ENCODE results near the gene TARS3.

The TARS3 gene

GRCh38 chr15:101620671-101621070 lies 103.6 kb downstream of the TARS3 start:
- DNase-seq, result peak; percentile 15

DNA sequence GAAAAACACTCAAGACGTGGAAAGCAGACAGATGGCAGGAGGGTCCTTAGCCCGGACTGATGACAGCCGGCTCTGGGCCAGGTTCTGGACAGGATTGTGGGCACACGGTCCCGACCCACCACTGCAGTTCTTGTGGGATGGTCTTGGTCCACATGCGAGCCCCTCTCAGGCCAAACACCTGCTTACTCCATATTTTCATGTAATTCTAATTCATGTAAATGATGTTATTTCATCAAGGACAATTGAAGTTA lies 104.7 kb downstream of the TARS3 start:
- DNase-seq, result no peak

GRCh38 chr15:101618851-101619614 lies 105.2 kb downstream of the TARS3 start:
- DNase-seq, result no peak

DNA sequence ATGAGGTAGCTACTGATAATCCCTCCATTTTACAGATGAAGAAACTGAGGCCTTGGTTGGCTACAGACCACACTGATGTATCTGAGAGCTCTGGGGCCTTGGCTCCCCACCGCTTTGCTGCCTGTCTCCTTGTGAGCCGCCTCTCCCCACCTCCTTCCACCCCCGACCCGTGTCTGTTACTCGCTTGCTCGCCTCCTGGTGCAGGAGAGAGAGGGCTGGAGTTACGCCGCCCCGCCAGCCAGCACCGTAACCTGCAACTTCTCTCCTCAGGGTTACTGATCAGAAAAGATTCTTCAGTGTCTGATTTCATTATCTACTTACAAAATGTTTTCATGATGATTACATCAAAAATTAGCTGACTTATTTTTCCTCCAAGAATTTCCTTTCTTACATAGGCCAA lies 106.2 kb downstream of the TARS3 start:
- no peak for DNase-seq

DNA sequence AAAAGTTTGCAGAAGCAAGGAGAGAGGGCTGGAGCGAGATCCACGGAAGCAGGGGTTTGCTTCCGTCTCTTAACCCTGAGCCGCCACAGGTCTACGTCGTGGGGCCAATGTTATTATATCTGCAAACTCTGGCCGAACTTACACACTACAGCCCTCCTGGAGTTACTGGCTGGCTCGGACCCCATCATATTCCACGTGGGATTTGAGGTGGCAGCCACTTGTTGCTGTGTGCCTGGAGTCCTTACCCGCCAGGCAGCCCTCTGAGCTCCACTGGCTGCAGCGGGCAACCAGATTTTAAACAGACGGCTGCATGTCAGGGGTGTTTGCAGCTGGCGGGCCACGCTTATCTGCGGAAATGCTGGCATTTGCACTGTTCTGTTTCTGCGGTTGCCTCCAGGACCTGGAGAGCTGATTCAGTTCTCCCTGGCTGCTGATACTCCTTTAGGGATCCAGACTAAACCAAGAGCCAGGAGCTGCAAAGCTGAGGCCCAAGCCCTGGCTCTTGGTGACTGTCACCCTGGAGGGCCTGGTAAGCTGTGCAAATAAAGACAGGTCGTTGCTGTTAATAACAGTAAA lies 106.8 kb downstream of the TARS3 start:
- no peak for DNase-seq

GRCh38 chr15:101615986-101616848 lies 108.1 kb downstream of the TARS3 start:
- peak; percentile 89 for DNase-seq

DNA sequence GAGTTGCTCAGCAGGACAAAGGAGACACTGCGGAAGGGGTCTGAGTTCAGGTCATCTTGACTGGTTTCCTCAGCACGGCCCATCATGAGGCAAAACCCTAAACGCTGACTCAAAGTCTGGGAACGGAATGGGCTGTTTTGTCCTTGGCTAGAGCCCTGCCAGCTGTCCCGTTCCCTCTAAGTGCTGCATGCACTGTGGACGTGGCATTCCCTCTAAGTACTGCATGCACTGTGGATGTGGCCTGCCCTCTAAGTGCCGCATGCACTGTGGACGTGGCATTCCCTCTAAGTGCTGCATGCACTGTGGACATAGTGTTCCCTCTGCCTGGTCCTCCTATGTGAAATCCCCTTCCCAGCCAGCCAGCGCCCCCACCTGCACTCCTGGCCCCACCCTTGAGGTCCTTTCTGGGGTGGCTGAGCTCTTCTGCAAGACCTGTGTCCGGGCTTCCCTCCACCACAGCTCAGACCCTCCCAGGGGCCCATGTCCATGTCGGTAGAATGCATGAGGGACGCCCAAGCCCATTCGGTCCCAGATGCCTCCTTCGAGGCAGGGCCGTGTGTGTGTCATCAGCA lies 108.8 kb downstream of the TARS3 start:
- DNase-seq, result peak; percentile 64

- no peak for DNase-seq
Measured at GRCh38 chr15:101614761-101615160, 109.5 kb downstream of the TARS3 start.

DNA sequence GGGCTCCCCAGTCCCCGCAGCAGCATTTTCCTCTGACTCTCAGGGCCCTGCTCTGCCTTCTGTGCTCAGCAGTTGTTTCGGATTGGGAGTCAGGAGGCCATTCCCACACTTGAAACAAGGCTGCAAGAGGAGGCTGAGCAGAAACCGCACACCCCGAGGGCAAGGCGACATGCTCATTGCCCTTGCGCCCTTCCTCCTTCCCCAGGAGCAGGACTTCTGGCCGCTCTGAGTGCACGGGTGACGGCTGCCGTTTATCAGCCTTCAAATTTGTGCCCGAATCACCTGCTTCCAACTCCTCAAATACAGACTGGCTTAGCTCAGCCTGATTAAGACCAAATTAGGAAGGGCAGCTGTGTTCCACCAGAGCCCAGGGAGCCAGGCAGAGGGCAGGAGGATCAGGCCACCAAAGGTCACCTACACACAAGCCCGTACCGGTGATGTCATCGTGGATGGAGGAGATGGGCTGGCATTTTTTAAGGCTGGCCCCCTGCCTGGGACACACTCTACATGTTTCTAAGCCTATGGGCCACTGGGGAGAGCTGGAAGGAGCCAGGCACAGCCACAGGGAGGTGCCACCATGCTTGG lies 110.2 kb downstream of the TARS3 start:
- no peak for DNase-seq

DNA sequence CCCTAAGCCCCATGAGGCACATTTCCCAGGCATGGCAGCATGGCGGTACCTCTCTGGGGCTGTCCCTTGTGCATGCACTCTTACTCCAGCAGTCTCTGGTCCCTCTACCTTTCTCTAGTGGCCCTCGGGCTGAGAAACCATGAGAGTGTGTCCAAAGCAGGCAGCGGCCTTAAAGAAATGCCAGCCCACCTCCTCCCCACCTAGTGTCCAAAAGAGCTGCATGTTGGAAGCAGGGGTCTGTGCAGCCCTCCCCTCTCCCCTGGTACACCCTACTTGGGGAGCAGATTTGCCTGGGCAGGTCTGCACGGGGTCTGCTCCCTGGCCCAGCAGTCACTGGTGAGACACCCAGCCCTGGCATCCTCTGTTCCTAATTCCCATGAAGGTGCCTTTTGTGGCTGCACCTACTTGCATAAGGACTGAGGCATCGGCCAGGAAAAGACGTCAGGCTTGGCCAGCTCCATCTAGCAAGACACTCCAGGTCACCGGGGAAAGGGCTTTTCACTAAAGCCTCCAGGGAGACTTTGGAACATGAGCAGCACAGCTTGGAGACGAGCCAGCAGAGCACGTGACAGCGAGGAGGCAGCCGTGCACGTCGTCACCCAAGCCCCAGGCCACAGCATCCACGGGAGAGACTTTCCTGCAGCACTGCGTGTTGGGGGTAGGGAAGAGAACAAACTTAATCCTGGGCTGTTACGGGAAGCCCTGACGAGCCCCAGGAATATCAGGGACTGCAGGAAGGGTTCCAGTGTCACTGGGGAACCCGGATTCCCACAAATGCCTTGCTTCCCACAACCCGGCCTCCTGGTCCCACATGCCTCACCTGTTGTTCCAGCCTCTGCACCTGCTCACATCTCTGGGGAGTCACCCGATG lies 110.9 kb downstream of the TARS3 start:
- peak; percentile 52 for DNase-seq

- DNase-seq, result no peak
Measured at GRCh38 chr15:101612676-101613075, 111.6 kb downstream of the TARS3 start.

DNA sequence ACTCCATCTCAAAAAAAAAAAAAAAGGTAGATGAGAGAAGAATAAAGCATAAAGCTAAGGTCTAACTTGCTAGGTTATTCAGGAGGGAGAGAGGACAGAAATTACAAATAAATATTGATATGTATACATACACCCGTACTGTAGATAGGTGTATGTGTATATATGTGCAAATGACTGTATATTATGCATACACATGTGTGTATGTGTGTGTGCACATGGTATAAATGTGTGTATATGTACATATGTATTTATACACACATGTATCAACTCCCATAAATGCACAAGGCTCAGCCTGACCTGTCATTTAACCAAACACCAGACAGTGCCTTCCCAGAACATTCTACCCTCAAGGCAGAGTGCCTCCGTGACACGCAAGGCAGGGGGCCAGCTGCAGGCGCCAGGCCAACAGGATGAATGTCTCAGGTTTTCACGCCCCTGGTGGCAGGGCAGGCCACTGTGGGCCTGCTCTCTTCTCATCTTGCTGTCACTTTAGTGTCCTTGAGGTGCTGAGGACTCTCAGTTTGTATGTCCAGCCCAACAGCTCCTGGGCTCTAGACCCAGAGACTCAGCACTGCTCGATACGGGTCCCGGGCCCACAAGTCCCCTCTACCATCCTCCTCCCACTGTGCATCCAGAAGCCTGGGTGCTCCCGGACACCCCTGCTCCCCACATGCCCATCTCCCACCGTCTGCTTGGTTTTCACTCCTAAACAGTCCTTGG lies 112.5 kb downstream of the TARS3 start:
- DNase-seq, result no peak

- DNase-seq, result no peak
Measured at GRCh38 chr15:101611007-101611406, 113.3 kb downstream of the TARS3 start.

DNA sequence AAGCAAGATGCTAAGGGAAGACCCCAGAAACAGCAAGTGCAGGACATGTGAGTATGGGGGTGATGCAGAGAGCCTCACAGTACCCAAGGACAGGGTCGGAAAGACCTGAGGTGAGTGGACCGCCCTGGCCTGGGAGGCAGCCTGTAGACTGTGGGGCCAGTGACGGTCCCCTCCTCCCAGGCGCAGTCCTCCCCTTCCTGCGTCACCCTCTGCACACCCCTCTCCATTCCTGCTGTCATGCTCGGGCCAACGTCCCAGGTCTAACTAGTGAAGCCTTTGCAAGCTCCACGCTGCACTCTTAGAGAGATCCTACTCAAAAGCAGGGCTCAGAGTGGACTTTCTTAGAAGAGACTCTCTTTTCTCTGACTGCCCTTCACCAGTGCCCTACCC lies 113.7 kb downstream of the TARS3 start:
- DNase-seq, result no peak

DNA sequence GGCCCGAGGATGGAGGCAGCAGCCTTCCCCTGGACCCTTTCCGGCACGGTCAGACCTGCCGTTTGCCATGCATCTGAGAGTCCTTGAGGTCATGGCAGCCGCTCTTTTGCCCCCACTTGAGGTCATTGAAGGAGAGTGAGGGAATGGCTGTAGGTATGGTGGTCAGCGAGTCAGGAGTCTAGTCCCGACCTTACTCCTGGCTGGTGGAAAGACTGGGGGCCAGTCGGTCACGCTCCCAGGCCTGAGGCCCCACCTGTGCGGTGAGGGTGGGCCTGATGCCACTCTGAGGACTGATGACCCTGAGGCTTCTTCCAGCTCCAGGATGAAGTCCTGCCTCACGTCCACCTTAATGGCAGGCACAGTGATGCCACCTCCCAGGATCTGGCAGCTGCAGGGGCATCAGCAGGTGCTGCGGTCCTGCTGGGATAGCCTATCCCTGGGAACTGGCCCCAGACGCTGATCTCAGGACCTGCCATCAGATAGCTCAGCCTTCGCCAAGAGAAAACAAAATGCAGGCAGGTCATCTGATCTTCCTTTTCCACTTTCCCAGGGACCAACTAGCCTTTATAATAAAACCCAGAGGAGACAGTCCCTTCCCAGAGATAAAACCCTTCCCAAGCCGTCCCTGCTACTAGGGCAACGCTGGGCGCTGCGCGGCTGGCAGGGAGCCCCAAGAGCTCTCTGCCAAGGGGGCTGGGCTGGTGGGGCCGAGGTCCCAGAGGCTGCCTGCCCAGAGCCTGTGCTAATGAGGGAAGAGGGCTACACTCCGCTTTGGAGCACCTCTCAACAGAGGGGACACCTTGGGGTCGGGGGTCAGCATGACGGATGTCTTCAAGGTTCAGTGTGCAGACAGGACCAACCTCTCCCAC lies 114.3 kb downstream of the TARS3 start:
- DNase-seq, result no peak

DNA sequence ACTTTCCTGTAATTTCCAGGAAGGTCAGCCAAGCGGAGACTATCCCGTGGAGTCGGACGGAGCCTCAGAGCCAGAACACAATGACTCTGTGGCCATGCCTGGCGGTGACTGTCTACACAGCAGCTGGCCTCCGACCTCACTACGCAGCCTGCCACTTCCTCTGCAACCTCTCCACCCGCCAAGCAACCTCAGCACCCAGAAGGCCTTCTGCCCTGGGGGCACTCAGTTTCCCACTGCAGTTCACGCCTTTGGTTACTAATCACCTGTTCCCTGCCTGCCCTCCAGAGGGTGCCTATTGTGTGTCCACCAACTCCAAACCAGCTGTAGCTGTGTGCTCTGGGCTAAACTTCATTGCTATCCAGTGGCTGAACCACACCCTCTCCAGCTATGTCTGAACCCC lies 116.1 kb downstream of the TARS3 start:
- no peak for DNase-seq

DNA sequence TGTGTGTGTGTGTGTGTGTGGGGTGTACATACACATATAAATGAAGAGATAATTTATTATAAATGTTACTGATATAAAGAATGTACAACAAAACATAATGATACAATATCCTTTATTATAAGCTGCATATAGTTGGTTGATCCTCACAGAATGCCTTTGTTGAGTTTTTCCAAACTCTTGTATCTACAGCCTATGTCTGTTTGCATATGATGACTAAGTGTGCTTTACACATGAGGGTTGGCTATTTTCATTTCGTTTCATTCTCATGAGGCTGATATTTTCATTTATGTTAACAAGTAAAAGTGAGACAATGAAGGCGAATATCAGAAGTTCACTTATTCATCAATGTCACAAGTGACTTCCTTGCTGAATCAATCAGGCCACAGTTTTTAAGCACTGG lies 117.2 kb downstream of the TARS3 start:
- no peak for DNase-seq

DNA sequence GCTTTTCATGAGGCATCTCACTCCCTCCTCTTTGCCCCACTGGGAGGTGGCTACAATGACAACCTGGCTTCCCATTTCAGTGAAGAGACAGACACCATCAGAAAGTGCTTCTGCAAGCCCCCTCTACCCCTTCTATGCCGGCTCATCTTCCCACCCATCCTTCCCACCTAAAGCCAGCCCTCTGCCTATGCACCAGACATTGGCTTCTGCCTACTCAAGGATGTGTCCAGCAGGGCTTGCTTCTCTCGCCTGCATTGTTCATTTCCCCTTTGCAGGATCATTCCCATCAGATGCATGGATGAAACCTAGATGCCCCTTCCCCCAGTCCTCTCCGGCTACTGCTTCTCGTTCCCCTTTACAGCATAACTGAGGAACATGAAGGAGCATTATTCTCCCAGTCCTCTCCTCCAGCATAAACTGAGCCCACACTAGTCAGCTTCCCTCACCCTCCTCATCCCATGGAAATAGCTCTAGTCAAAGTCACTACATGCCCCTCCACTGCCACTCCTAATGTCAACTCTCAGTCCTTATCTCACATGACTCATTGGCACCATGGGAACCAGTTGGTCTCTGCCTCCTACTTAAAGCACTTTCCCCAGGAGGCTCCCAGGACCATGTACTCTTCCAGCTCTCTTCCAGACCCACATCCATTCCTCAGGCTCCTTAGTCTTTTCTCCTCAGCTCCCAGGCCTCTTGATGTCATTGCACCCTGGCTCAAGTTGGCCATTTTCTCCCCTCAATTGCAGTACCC lies 120.0 kb downstream of the TARS3 start:
- peak; percentile 42 for DNase-seq

Data from fibroblast of skin of back (primary cell).